Ascending aorta (tissue), 2 donors: ENCODE data around the gene E4F1. TPM values are rescaled to one million over a fixed set of nuclear protein-coding genes. Genes with fewer than 3 reads are reported as not detected.

Experiments used
- DNase-seq, 2 donors: peaks; one replicate each; pipeline ENCODE4 v3.0.0-alpha.2; 2019; ENCODE audit warnings: low spot score in 2 of 2
- H3K27ac ChIP-seq, 2 donors: fragments of 200-600 bp; sonication (generic); one replicate each; pipeline ENCODE4 v1.5.1; 2016 to 2017; ENCODE audit warnings: mild to moderate bottlenecking in 1 of 2
- H3K27me3 ChIP-seq: fragments of 200-600 bp; sonication (generic); one replicate; pipeline ENCODE4 v1.5.1; 2017
- H3K36me3 ChIP-seq, 2 donors: fragments of 200-600 bp; sonication (generic); one replicate each; pipeline ENCODE4 v1.5.1; 2016
- H3K4me1 ChIP-seq, 2 donors: fragments of 200-600 bp; sonication (generic); one replicate each; pipeline ENCODE4 v1.5.1; 2016 to 2017; ENCODE audit warnings: mild to moderate bottlenecking in 1 of 2
- H3K4me3 ChIP-seq, 2 donors: fragments of 200-600 bp; sonication (generic); one replicate each; pipeline ENCODE4 v1.5.1; 2016 to 2017; ENCODE audit warnings: mild to moderate bottlenecking in 1 of 2
- H3K9me3 ChIP-seq, 2 donors: fragments of 200-600 bp; sonication (generic); one replicate each; pipeline ENCODE4 v1.5.1; 2016
- CTCF ChIP-seq, 3 experiments: fragments of 200-600 bp in 2 of 3; fragments of 450-650 bp in 1 of 3; sonication (generic) in 2 of 3; IDR thresholded peaks; one replicate each; pipeline ENCODE4 v1.5.1; 2016 to 2019; ENCODE audit warnings: antibody characterized with exemption in 3 of 3, mild to moderate bottlenecking in 1 of 3, moderate library complexity in 1 of 3
- intact Hi-C: fragments of 100-400 bp; cut with DNase I; formaldehyde crosslinking; loops from one replicate; pipeline ENCODE4 v1.15.1; 2023
- total RNA-seq: library from RNA; depleted of rRNA; stranded (reverse); fragments of >200 nt; gene quantifications from one replicate; pipeline ENCODE4 v1.1.0, GENCODE V29; 2016

The E4F1 gene
- total RNA-seq, 1 donor from 2014 or later, result 39.7 TPM

GRCh38 chr16:2228161-2228824 lies 4.9 kb downstream of the E4F1 start:
- H3K27me3 ChIP-seq, result no peaks in the 10 kb centered on the region
- H3K27ac ChIP-seq, result no peak overlapping the region
- DNase-seq, result no peak
- no peaks in the 10 kb centered on the region for H3K9me3 ChIP-seq
- peaks cover 55% of the 10 kb centered on the region in 2 donors for H3K36me3 ChIP-seq
- intact Hi-C loops, result no loop called here
- no peak for TF ChIP-seq CTCF (IDR thresholded peaks at IDR 0.05)
- H3K4me1 ChIP-seq, result peaks cover 4 to 13% of the 10 kb centered on the region in 2 donors
- H3K4me3 ChIP-seq, result no peak overlapping the region

- peaks cover 4 to 11% of the 10 kb centered on the region in 2 donors for H3K4me1 ChIP-seq
- no peak overlapping the region for H3K4me3 ChIP-seq
- no peak for DNase-seq
- H3K27ac ChIP-seq, result no peak overlapping the region
- H3K36me3 ChIP-seq, result peaks cover 63% of the 10 kb centered on the region in 2 donors
- intact Hi-C loops, result no loop called here
- no peak for TF ChIP-seq CTCF (IDR thresholded peaks at IDR 0.05)
- no peaks in the 10 kb centered on the region for H3K9me3 ChIP-seq
- no peaks in the 10 kb centered on the region for H3K27me3 ChIP-seq
Observed at GRCh38 chr16:2229091-2229490, 5.7 kb downstream of the E4F1 start.

GRCh38 chr16:2229632-2230250 lies 6.3 kb downstream of the E4F1 start:
- H3K9me3 ChIP-seq, result no peaks in the 10 kb centered on the region
- no peak for TF ChIP-seq CTCF (IDR thresholded peaks at IDR 0.05)
- no peaks in the 10 kb centered on the region for H3K27me3 ChIP-seq
- peaks cover 69 to 70% of the 10 kb centered on the region in 2 donors for H3K36me3 ChIP-seq
- no peak for DNase-seq
- H3K27ac ChIP-seq, result no peak overlapping the region
- peaks cover 0 to 5% of the 10 kb centered on the region in 2 donors for H3K4me1 ChIP-seq
- H3K4me3 ChIP-seq, result no peak overlapping the region
- intact Hi-C loops, result no loop called here

GRCh38 chr16:2230376-2230775 lies 7.0 kb downstream of the E4F1 start:
- Histone ChIP-seq H3K36me3 (peaks cover 76% of the 10 kb centered on the region in 2 donors), H3K27me3 (no peaks in the 10 kb centered on the region), H3K4me3 (no peak overlapping the region), H3K4me1 (no peaks in the 10 kb centered on the region), H3K27ac (no peak overlapping the region), H3K9me3 (no peaks in the 10 kb centered on the region)
- no peak for TF ChIP-seq CTCF (IDR thresholded peaks at IDR 0.05)
- no peak for DNase-seq
- intact Hi-C loops, result no loop called here

GRCh38 chr16:2231016-2231931 lies 7.9 kb downstream of the E4F1 start:
- no peaks in the 10 kb centered on the region for H3K9me3 ChIP-seq
- no peak overlapping the region for H3K4me3 ChIP-seq
- no peak overlapping the region for H3K27ac ChIP-seq
- intact Hi-C loops, result no loop called here
- no peak for DNase-seq
- peaks cover 0 to under 1% of the 10 kb centered on the region in 2 donors for H3K4me1 ChIP-seq
- no peaks in the 10 kb centered on the region for H3K27me3 ChIP-seq
- peaks cover 82% of the 10 kb centered on the region in 2 donors for H3K36me3 ChIP-seq
- no peak for TF ChIP-seq CTCF (IDR thresholded peaks at IDR 0.05)
